SK-N-SH (cell line): ENCODE data around the gene PGBD4.

Experiments used
- CTCF ChIP-seq: fragments of 200-600 bp; sonication (generic); IDR thresholded peaks from 2 replicates; pipeline ENCODE4 v1.6.1; 2017; ENCODE audit warnings: antibody characterized with exemption, mild to moderate bottlenecking, moderate library complexity
- ELF1 ChIP-seq: IDR thresholded peaks from 2 replicates; pipeline ENCODE4 v1.4.0; 2012
- EP300 ChIP-seq, 2 experiments: IDR thresholded peaks; 2 replicates each; pipeline versions ENCODE4 v1.4.0 to v1.6.1; 2012; ENCODE audit warnings: borderline replicate concordance in 1 of 2, low read depth in 1 of 2, low read length in 1 of 2
- FOXJ3 ChIP-seq: sonication (generic); formaldehyde crosslinking; IDR thresholded peaks from 2 replicates; pipeline ENCODE4 v1.5.1; 2020; ENCODE audit warnings: mild to moderate bottlenecking, missing genetic modification reagents
- RCOR1 ChIP-seq: fragments of 150-350 bp; IDR thresholded peaks from 2 replicates; pipeline ENCODE4 v1.6.1; 2017; ENCODE audit warnings: antibody characterized with exemption, low read length
- REST ChIP-seq: IDR thresholded peaks from 2 replicates; pipeline ENCODE4 v1.6.1; 2012; ENCODE audit warnings: mild to moderate bottlenecking, low read depth, low read length, moderate library complexity
- RFX5 ChIP-seq: IDR thresholded peaks from 2 replicates; pipeline ENCODE4 v1.6.1; 2012; ENCODE audit warnings: mild to moderate bottlenecking, improper control_type of control experiment, low read length
- RXRA ChIP-seq: IDR thresholded peaks from 2 replicates; pipeline ENCODE4 v1.4.0; 2012; ENCODE audit warnings: low read depth, mild to moderate bottlenecking, borderline replicate concordance
- SMC3 ChIP-seq: IDR thresholded peaks from 2 replicates; pipeline ENCODE4 v1.6.1; 2012; ENCODE audit warnings: low read depth, low read length, improper control_type of control experiment
- TAF1 ChIP-seq: IDR thresholded peaks from 2 replicates; pipeline ENCODE4 v1.6.1; 2012; ENCODE audit warnings: low read depth, mild to moderate bottlenecking, low read length, moderate library complexity, borderline replicate concordance
- TCF12 ChIP-seq: IDR thresholded peaks from 2 replicates; pipeline ENCODE4 v1.4.0; 2012

GRCh38 chr15:34076785-34077184 lies 25.1 kb upstream of the PGBD4 start:
- TF ChIP-seq TCF12 (no peak), RFX5 (no peak), EP300 (IDR thresholded peaks at IDR 0.05; ENCODE audit: borderline replicate concordance in 1 of 2, low read depth in 1 of 2, low read length in 1 of 2) (no peak), SMC3 (no peak), ELF1 (no peak), CTCF (no peak), RCOR1 (no peak), RXRA (no peak), REST (no peak), TAF1 (no peak), FOXJ3 (CRISPR knock-in tag) (no peak)
